AG09319 (cell line): ENCODE results near the gene GSKIP.

Source experiments
- DNase-seq: peaks from one replicate; pipeline ENCODE4 v3.0.0-alpha.2; 2010; ENCODE audit warnings: low read depth; ENCODE audit errors: extremely low read depth
- TF ChIP-seq, protein P1 (sequence below): IDR thresholded peaks from 2 replicates; pipeline ENCODE4 v1.5.1; 2011; ENCODE audit warnings: low read depth, mild to moderate bottlenecking, inconsistent platforms, low read length, moderate library complexity

The GSKIP gene

DNA sequence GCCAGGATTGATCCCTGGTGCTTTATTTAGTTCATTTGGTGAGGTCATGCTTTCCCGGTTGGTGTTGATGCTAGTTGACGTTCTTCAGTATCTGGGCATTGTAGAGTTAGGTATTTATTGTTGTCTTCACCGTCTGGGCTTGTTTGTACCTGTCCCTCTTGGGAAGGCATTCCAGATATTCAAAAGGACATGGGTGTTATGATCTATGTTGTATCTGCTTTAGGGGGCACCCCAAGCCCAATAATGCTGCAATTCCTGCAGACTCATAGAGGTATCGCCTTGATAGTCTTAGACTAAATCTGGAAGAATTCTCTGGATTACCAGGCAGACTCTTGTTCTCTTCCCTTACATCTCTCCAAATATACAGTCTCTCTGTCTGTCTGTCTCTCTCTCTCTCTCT, 70.7 kb downstream of the GSKIP start:
- TF ChIP-seq, protein P1, sequence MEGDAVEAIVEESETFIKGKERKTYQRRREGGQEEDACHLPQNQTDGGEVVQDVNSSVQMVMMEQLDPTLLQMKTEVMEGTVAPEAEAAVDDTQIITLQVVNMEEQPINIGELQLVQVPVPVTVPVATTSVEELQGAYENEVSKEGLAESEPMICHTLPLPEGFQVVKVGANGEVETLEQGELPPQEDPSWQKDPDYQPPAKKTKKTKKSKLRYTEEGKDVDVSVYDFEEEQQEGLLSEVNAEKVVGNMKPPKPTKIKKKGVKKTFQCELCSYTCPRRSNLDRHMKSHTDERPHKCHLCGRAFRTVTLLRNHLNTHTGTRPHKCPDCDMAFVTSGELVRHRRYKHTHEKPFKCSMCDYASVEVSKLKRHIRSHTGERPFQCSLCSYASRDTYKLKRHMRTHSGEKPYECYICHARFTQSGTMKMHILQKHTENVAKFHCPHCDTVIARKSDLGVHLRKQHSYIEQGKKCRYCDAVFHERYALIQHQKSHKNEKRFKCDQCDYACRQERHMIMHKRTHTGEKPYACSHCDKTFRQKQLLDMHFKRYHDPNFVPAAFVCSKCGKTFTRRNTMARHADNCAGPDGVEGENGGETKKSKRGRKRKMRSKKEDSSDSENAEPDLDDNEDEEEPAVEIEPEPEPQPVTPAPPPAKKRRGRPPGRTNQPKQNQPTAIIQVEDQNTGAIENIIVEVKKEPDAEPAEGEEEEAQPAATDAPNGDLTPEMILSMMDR: no peak

More for the DNA sequence above, 70.7 kb downstream of the GSKIP start:
- DNase-seq: no peak
